GM10266 (cell line): ENCODE measurements around the gene FFAR4.

ENCODE experiments used
- DNase-seq: peaks from one replicate; pipeline ENCODE4 v3.0.0; 2012; ENCODE audit errors: extremely low spot score
- CTCF ChIP-seq: IDR thresholded peaks from 2 replicates; pipeline ENCODE4 v1.5.1; 2012; ENCODE audit warnings: mild to moderate bottlenecking, low read depth; ENCODE audit not compliant: control insufficient read depth, insufficient read depth; ENCODE audit errors: missing control alignments

The FFAR4 gene

GRCh38 chr10:93614101-93614825 lies 47.8 kb downstream of the FFAR4 start:
- DNase-seq, result no peak
- no peak for TF ChIP-seq CTCF

GRCh38 chr10:93615576-93616235 lies 49.2 kb downstream of the FFAR4 start:
- TF ChIP-seq CTCF, result no peak
- no peak for DNase-seq

GRCh38 chr10:93620925-93621324 lies 54.5 kb downstream of the FFAR4 start:
- TF ChIP-seq CTCF, result no peak
- no peak for DNase-seq

- TF ChIP-seq CTCF, result no peak
- DNase-seq, result no peak
Measured at GRCh38 chr10:93622942-93623341, 56.5 kb downstream of the FFAR4 start.

GRCh38 chr10:93628858-93629257 lies 62.4 kb downstream of the FFAR4 start:
- TF ChIP-seq CTCF, result no peak
- DNase-seq, result no peak

GRCh38 chr10:93629647-93630305 lies 63.3 kb downstream of the FFAR4 start:
- TF ChIP-seq CTCF, result no peak
- no peak for DNase-seq
